GM23248 (cell line): ENCODE data around the gene SRPK2.

ENCODE experiments used
- EZH2 ChIP-seq: fragments of 200-600 bp; sonication (generic); IDR thresholded peaks from 2 replicates; pipeline ENCODE4 v1.6.1; 2018; ENCODE audit warnings: antibody characterized with exemption, mild to moderate bottlenecking; ENCODE audit not compliant: insufficient read depth, poor library complexity, severe bottlenecking
- EZH2phosphoT487 ChIP-seq: fragments of 200-600 bp; sonication (generic); IDR thresholded peaks from 2 replicates; pipeline ENCODE4 v1.6.1; 2018; ENCODE audit warnings: antibody characterized with exemption, moderate library complexity, mild to moderate bottlenecking, low read depth; ENCODE audit not compliant: insufficient read depth

- no peak for TF ChIP-seq EZH2phosphoT487
- no peak for TF ChIP-seq EZH2
These were observed 14.4 kb upstream of the SRPK2 start for GRCh38 chr7:105403128-105403527.
